GM12874 (cell line): Measurements from ENCODE around the gene DIPK1A.

ENCODE experiments used
- CTCF ChIP-seq: IDR thresholded peaks from 2 replicates; pipeline ENCODE4 v1.5.1; 2011; ENCODE audit warnings: low read depth, mild to moderate bottlenecking, control low read depth, low read length, moderate library complexity; ENCODE audit not compliant: insufficient read depth

Gene DIPK1A

GRCh38 chr1:92956254-92957029 is 4.8 kb downstream of the DIPK1A start:
- no peak for TF ChIP-seq CTCF

- no peak for TF ChIP-seq CTCF
Measured at GRCh38 chr1:92953491-92953890, 7.8 kb downstream of the DIPK1A start.

- TF ChIP-seq CTCF: no peak
Measured at GRCh38 chr1:92952714-92953113, 8.5 kb downstream of the DIPK1A start.

- 0 out of 2 replicates have a peak, but pooled peaks have one; percentile 8 for TF ChIP-seq CTCF
Measured at GRCh38 chr1:92951141-92951582, 10.1 kb downstream of the DIPK1A start.

GRCh38 chr1:92949937-92950817 is 11.1 kb downstream of the DIPK1A start:
- no peak for TF ChIP-seq CTCF

- no peak for TF ChIP-seq CTCF
Measured at GRCh38 chr1:92948071-92948470, 13.2 kb downstream of the DIPK1A start.

GRCh38 chr1:92945748-92946270 is 15.5 kb downstream of the DIPK1A start:
- no peak for TF ChIP-seq CTCF
